Measurements from ENCODE around the gene TMEM140. TPM values are rescaled to one million over a fixed set of nuclear protein-coding genes. Genes with fewer than 3 reads are reported as not detected.

The TMEM140 gene
- total and polyA plus RNA-seq, 2 of the 13 experiments (the other 11 are each of a cell fraction or from before 2014, with no cell fraction given) = 9.2 to 21.7 TPM

DNA sequence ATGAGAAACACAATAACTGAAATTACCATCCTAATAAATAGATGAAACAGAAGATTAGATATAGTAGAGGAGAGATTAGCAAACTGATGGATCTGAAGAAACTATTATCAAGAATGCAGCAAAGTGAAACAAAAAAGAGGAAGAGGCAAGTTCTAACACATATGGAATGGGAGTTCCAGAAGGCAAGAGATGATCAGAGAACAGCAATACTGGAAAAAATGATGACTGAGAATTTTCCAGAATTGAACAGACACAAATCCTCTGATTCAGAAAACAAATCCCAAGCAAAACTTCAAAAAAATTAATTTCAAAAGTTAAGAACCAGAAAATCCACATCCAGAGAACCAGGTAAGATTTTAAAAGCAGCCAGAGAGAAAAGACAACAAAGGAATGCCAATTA, 42.8 kb downstream of the TMEM140 start:
- no peak overlapping the region for H3K27ac ChIP-seq (ENCODE audit: extremely low read length, insufficient read depth, low read length)
- in situ Hi-C loops (cut with HindIII; ENCODE audit: extremely low pct_ligation_motif_present, low pct_unique_long_range_greater_than_20kb) (no loop called here), intact Hi-C loops (cut with micrococcal nuclease; ENCODE audit: unreplicated experiment) (no loop called here)
- H3K9ac ChIP-seq (ENCODE audit: insufficient read depth, low read depth, low read length) = no peak overlapping the region
- CTCF ChIA-PET (ENCODE audit: low intra/inter-chr PET ratio, low total read pairs) = no interaction called here
- H3K9me3 ChIP-seq (ENCODE audit: low read length) = no peaks in the 10 kb centered on the region
- H4K20me1 ChIP-seq (ENCODE audit: insufficient read depth, low read length) = no peaks in the 10 kb centered on the region
- no peak overlapping the region for H2AFZ ChIP-seq (ENCODE audit: low read length)
- no peak overlapping the region for H3K4me2 ChIP-seq (ENCODE audit: low read depth, low read length)
- H3K27me3 ChIP-seq (ENCODE audit: control insufficient read depth in 1 of 2, insufficient read depth in 2 of 2, low read length in 2 of 2) = no peaks in the 10 kb centered on the region
- no TSS peak for BruUV-seq (replicated peaks)
- DNase-seq (ENCODE audit: low spot score) (no peak), ATAC-seq (no peak), FAIRE-seq (no peak)
- H3K4me1 ChIP-seq (ENCODE audit: insufficient read depth, low read length) = peaks cover 12% of the 10 kb centered on the region
- H3K4me3 ChIP-seq (replicated peaks in 1 of 3; ENCODE audit: insufficient read depth in 1 of 3, low read depth in 2 of 3, low read length in 3 of 3) = no peak overlapping the region
- no peaks in the 10 kb centered on the region for H3K79me2 ChIP-seq (ENCODE audit: insufficient read depth, low read length)
- no peak for TF ChIP-seq YEATS4 (CRISPR knock-in tag; IDR thresholded peaks at IDR 0.05; ENCODE audit: borderline replicate concordance)
- TF ChIP-seq SNAPC2 (CRISPR knock-in tag; IDR thresholded peaks at IDR 0.05) = no peak
- TF ChIP-seq MEIS2 (CRISPR knock-in tag; IDR thresholded peaks at IDR 0.05) = no peak
- peak; percentile 42 to 47 for TF ChIP-seq MAFK (conservative IDR thresholded peaks at IDR 0.05 in 1 of 2, IDR thresholded peaks at IDR 0.05 in 1 of 2; ENCODE audit: low read length in 2 of 2)
- POLR2A ChIA-PET = no interaction called here
- peaks cover 8 to 60% of the 10 kb centered on the region in 2 experiments for H3K36me3 ChIP-seq (replicated peaks in 1 of 2; ENCODE audit: control insufficient read depth in 1 of 2, insufficient read depth in 2 of 2, low read length in 2 of 2)

DNA sequence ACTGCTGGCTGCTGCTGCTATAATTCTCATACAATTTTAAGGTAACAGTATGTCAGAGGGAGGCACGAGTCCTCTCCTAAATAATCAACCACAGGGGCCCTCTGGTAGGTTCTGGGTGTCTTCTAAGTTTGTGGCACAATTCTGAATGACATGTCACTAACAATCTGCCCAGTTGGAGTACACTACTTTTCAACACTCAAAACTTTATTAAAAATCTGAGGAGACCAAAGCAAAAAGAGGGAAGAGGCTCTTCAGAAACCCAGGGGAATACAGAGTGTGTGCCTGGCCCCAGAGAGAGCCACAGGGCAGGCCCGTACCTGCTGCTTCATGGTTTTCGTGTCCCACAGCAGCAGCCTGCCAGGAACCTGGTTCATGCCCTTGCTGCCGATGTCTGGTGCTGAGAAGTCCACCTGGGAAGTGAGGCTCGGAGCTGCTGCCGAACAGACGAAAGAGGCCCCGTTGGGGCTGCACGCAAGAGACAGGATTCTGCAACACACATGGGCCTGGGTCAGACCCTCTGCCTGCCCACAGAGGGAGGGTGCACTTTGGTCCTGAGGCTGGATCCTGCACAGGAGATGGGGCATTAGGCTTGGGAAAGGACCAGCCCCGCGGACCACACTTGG, 45.2 kb downstream of the TMEM140 start:
- Histone ChIP-seq H3K79me2 (ENCODE audit: insufficient read depth, low read length) (no peaks in the 10 kb centered on the region), H3K4me1 (ENCODE audit: insufficient read depth, low read length) (peaks cover 12% of the 10 kb centered on the region), H3K27me3 (ENCODE audit: control insufficient read depth in 1 of 2, insufficient read depth in 2 of 2, low read length in 2 of 2) (no peaks in the 10 kb centered on the region), H3K4me3 (replicated peaks in 1 of 3; ENCODE audit: insufficient read depth in 1 of 3, low read depth in 2 of 3, low read length in 3 of 3) (no peak overlapping the region), H2AFZ (ENCODE audit: low read length) (no peak overlapping the region), H3K9ac (ENCODE audit: insufficient read depth, low read depth, low read length) (no peak overlapping the region), H4K20me1 (ENCODE audit: insufficient read depth, low read length) (no peaks in the 10 kb centered on the region), H3K9me3 (ENCODE audit: low read length) (no peaks in the 10 kb centered on the region), H3K27ac (ENCODE audit: extremely low read length, insufficient read depth, low read length) (no peak overlapping the region), H3K36me3 (replicated peaks in 1 of 2; ENCODE audit: control insufficient read depth in 1 of 2, insufficient read depth in 2 of 2, low read length in 2 of 2) (peaks cover 23 to 58% of the 10 kb centered on the region in 2 experiments), H3K4me2 (ENCODE audit: low read depth, low read length) (no peak overlapping the region)
- intact Hi-C loops (cut with micrococcal nuclease; ENCODE audit: unreplicated experiment) = no loop called here
- WGBS (ENCODE audit: low lambda C conversion rate) = 95% methylated on average over 9 of the region's 11 CpGs
- DNase-seq (ENCODE audit: low spot score) (no peak), ATAC-seq (peak; percentile 34), FAIRE-seq (no peak)
- TF ChIP-seq, protein P1, sequence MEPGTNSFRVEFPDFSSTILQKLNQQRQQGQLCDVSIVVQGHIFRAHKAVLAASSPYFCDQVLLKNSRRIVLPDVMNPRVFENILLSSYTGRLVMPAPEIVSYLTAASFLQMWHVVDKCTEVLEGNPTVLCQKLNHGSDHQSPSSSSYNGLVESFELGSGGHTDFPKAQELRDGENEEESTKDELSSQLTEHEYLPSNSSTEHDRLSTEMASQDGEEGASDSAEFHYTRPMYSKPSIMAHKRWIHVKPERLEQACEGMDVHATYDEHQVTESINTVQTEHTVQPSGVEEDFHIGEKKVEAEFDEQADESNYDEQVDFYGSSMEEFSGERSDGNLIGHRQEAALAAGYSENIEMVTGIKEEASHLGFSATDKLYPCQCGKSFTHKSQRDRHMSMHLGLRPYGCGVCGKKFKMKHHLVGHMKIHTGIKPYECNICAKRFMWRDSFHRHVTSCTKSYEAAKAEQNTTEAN (CRISPR knock-in tag; conservative IDR thresholded peaks at IDR 0.05) = no peak
- TF ChIP-seq LCORL (IDR thresholded peaks at IDR 0.05) (no peak), LCORL (CRISPR knock-in tag; IDR thresholded peaks at IDR 0.05) (no peak), ZNF496 (CRISPR knock-in tag; IDR thresholded peaks at IDR 0.05; ENCODE audit: insufficient replicate concordance) (no peak), MTA3 (CRISPR knock-in tag; IDR thresholded peaks at IDR 0.05) (no peak)
- TF ChIP-seq, protein P2, sequence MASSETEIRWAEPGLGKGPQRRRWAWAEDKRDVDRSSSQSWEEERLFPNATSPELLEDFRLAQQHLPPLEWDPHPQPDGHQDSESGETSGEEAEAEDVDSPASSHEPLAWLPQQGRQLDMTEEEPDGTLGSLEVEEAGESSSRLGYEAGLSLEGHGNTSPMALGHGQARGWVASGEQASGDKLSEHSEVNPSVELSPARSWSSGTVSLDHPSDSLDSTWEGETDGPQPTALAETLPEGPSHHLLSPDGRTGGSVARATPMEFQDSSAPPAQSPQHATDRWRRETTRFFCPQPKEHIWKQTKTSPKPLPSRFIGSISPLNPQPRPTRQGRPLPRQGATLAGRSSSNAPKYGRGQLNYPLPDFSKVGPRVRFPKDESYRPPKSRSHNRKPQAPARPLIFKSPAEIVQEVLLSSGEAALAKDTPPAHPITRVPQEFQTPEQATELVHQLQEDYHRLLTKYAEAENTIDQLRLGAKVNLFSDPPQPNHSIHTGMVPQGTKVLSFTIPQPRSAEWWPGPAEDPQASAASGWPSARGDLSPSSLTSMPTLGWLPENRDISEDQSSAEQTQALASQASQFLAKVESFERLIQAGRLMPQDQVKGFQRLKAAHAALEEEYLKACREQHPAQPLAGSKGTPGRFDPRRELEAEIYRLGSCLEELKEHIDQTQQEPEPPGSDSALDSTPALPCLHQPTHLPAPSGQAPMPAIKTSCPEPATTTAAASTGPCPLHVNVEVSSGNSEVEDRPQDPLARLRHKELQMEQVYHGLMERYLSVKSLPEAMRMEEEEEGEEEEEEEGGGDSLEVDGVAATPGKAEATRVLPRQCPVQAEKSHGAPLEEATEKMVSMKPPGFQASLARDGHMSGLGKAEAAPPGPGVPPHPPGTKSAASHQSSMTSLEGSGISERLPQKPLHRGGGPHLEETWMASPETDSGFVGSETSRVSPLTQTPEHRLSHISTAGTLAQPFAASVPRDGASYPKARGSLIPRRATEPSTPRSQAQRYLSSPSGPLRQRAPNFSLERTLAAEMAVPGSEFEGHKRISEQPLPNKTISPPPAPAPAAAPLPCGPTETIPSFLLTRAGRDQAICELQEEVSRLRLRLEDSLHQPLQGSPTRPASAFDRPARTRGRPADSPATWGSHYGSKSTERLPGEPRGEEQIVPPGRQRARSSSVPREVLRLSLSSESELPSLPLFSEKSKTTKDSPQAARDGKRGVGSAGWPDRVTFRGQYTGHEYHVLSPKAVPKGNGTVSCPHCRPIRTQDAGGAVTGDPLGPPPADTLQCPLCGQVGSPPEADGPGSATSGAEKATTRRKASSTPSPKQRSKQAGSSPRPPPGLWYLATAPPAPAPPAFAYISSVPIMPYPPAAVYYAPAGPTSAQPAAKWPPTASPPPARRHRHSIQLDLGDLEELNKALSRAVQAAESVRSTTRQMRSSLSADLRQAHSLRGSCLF (CRISPR knock-in tag; IDR thresholded peaks at IDR 0.05; ENCODE audit: borderline replicate concordance) = no peak
- no TSS peak for BruUV-seq (replicated peaks)
- ChIA-PET POLR2A (no interaction called here), CTCF (ENCODE audit: low intra/inter-chr PET ratio, low total read pairs) (no interaction called here)
- in situ Hi-C loops (cut with HindIII; ENCODE audit: extremely low pct_ligation_motif_present, low pct_unique_long_range_greater_than_20kb) = no loop called here
